Vagina (tissue), 2 donors: ENCODE data around the gene PLEKHM1. TPM values are rescaled to one million over a fixed set of nuclear protein-coding genes. Genes with fewer than 3 reads are reported as not detected.
A peak's percentile ranks its signal among the peaks of the same experiment; 100 is the strongest.
"Not testable (repeated sequence)": the region's sequence is repeated elsewhere in the genome, so short reads cannot be mapped to it uniquely, and the experiment has no call there.

ENCODE experiments used
- DNase-seq, 2 donors: peaks; one replicate each; pipeline ENCODE4 v3.0.0-alpha.2; 2017; ENCODE audit errors: extremely low spot score in 2 of 2
- H3K27ac ChIP-seq: fragments of 200-600 bp; sonication (generic); one replicate; pipeline ENCODE4 v1.5.1; 2019
- H3K27me3 ChIP-seq: fragments of 200-600 bp; sonication (generic); one replicate; pipeline ENCODE4 v1.5.1; 2019
- H3K36me3 ChIP-seq, 2 donors: fragments of 200-600 bp; sonication (generic); one replicate each; pipeline ENCODE4 v1.5.1; 2017 to 2019
- H3K4me1 ChIP-seq: fragments of 200-600 bp; sonication (generic); one replicate; pipeline ENCODE4 v1.5.1; 2019
- H3K4me3 ChIP-seq, 2 donors: fragments of 200-600 bp; sonication (generic); 1 replicate in 1 of 2; 2 replicates in 1 of 2; pipeline ENCODE4 v1.5.1; 2016 to 2019
- H3K9me3 ChIP-seq: fragments of 200-600 bp; sonication (generic); one replicate; pipeline ENCODE4 v1.5.1; 2019
- CTCF ChIP-seq, 3 experiments: fragments of 450-650 bp in 2 of 3; fragments of 200-600 bp in 1 of 3; sonication (generic) in 1 of 3; IDR thresholded peaks; one replicate each; pipeline ENCODE4 v1.5.1; 2017 to 2019; ENCODE audit warnings: antibody characterized with exemption in 3 of 3, mild to moderate bottlenecking in 2 of 3, moderate library complexity in 2 of 3
- POLR2A ChIP-seq, 2 donors: fragments of 450-650 bp; IDR thresholded peaks; one replicate each; pipeline ENCODE4 v1.6.1; 2017; ENCODE audit warnings: antibody characterized with exemption in 2 of 2, mild to moderate bottlenecking in 2 of 2, moderate library complexity in 2 of 2
- POLR2AphosphoS5 ChIP-seq, 2 donors: sonication (generic); formaldehyde crosslinking; IDR thresholded peaks; one replicate each; pipeline ENCODE4 v1.9.0; 2017; ENCODE audit warnings: antibody characterized with exemption in 2 of 2, mild to moderate bottlenecking in 2 of 2, low read depth in 1 of 2; ENCODE audit not compliant: insufficient read depth in 1 of 2
- intact Hi-C: fragments of 100-400 bp; cut with DNase I; formaldehyde crosslinking; loops from one replicate; pipeline ENCODE4 v1.15.1; 2023
- total RNA-seq: library from RNA; depleted of rRNA; stranded (reverse); fragments of >200 nt; gene quantifications from one replicate; pipeline ENCODE4 v1.2.3, GENCODE V29; 2016

PLEKHM1 gene
- total RNA-seq, 1 donor from 2014 or later, result 93.1 TPM

DNA sequence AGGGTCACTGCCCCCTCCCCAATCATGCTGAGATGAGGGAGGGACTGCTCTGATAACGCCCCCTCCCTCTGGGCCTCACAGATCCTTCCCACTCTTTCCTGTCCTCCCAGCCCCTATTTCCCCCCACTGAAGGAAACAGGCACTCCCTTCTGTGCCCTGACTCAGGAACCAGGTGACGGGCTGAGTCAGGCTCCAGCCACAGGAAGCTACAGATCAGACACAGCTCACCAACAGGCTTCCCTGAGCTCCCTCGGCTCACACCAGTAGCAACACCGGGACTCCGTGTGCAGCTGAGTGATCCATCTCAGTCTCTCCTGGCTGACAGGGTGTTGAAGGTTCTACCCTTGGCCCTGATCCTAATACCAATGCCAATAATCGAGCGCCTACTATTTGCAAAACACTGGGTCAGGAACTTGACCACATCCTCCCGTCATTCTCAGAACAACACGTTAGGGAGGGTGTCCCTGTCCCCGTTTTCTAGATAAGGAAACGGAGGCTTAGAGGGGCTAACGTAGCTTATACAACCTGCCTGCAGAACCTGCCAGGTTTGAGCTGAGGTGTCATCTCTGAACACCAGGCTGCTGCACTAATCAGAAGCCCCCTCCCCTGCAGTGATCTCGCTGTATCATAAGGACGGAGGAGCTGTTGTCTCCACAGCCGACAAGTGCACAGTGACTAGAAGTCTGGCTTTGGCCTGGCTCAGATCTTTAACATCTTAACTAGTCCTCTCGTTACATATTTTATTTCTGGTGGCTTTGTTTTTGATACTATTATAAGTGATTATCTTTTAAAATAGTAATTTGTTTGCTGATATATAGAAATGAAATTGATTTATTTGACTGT, 44.4 kb downstream of the PLEKHM1 start:
- H3K36me3 ChIP-seq, intact Hi-C loops, H3K4me1 ChIP-seq, H3K4me3 ChIP-seq, DNase-seq, H3K9me3 ChIP-seq, H3K27ac ChIP-seq, H3K27me3 ChIP-seq: not testable (repeated sequence)
- TF ChIP-seq POLR2AphosphoS5 (IDR thresholded peaks at IDR 0.05; ENCODE audit: insufficient read depth in 1 of 2, low read depth in 1 of 2), result peak; percentile 33 to 62

DNA sequence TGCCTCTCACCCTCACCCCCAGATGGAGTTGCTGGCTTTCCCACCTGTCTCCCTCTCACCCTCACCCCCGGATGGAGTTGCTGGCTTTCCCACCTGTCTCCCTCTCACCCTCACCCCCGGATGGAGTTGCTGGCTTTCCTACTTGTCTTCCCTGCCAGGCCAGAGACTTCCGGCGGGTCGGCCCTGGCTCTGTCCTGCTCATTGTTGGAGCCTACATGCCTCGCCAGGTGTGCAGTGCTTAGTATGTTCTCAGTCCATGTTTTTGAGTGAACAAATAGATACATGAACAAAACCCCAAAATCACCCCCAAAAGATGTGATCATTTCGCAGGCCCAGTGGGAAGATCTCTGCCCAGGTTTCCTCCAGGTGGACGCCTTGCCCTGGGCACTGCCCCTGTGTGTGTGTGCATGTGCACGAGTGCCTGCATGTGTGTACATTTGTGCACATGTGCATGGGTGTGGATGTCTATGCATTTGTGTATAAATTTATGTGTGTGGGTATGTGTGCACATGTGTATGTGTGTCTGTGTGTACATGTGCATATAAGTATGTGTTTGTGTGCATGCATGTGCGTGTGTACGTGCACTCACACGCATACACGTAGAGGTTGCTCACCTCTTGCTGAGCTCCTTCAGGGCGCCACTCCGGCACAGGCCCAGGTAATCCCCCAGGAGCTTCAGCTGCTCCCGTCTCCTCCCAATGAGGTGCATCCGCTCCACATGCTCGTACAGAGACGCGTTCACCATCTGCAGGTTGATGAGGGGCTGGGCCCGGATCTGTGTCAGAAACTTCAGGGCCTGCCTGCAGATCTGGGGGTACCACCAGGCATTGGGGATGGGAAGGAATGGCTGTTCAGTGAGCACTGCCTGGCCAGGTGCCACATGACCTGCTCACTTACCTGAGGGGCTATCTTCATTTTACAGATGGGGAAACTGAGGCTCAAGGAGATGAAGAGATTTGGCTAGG, 45.4 kb downstream of the PLEKHM1 start:
- H3K36me3 ChIP-seq, H3K27ac ChIP-seq, H3K27me3 ChIP-seq, DNase-seq, intact Hi-C loops, H3K9me3 ChIP-seq, H3K4me3 ChIP-seq: not testable (repeated sequence)
- peaks cover 17% of the 10 kb centered on the region for H3K4me1 ChIP-seq

GRCh38 chr17:45444301-45444700, 46.2 kb downstream of the PLEKHM1 start:
- peaks cover 0 to 14% of the 10 kb centered on the region in 2 donors for H3K36me3 ChIP-seq
- intact Hi-C loops, DNase-seq, H3K27ac ChIP-seq, H3K27me3 ChIP-seq, H3K4me3 ChIP-seq, H3K9me3 ChIP-seq: not testable (repeated sequence)
- peaks cover 22% of the 10 kb centered on the region for H3K4me1 ChIP-seq

GRCh38 chr17:45443371-45444260, 46.9 kb downstream of the PLEKHM1 start:
- H3K4me3 ChIP-seq, intact Hi-C loops, H3K9me3 ChIP-seq, DNase-seq, H3K27ac ChIP-seq, H3K27me3 ChIP-seq: not testable (repeated sequence)
- Histone ChIP-seq H3K36me3 (peaks cover 0 to 19% of the 10 kb centered on the region in 2 donors), H3K4me1 (peaks cover 22% of the 10 kb centered on the region)

DNA sequence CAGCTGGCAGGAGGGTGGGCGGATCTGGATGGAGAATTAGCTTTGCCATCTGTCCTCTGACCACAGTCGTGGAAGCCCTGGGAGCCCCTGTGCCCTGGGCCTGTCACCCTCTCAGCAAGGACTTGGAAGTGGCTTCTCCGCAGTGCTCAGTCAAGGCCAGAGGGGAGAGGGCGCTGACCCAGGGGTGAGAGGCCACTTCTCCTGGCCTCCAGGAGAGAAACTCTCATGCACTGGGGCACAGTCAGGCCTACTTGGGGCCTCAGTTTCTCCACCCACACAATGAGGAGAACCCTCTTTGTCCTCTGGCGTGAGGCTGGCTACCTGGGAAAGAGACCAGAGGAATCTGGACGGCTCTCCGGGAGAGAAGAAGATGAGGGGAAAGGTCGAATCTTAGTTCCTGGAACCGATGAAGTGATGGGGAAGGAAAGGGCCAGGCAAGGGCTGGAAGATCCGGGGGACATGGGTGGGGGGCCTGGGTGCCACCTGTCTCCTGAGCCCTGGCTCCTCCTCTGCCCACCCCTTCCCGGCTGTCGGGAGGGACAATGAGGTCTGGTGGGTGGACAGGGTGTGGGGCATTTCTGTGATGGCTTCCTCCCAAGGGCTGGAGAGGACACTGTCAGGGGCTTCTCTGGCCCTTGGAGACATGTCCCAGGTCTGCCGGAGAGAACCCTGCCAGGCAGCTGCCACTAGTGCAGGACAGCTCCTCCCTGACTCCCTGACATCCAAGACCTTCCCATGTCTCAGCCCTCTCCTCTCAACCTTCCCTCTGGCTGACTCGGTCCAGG, 48.8 kb downstream of the PLEKHM1 start:
- no peak for TF ChIP-seq POLR2A (IDR thresholded peaks at IDR 0.05)
- TF ChIP-seq CTCF (IDR thresholded peaks at IDR 0.05), result no peak
- TF ChIP-seq POLR2AphosphoS5 (IDR thresholded peaks at IDR 0.05; ENCODE audit: insufficient read depth in 1 of 2, low read depth in 1 of 2), result no peak
- H3K9me3 ChIP-seq, result no peaks in the 10 kb centered on the region
- H3K36me3 ChIP-seq, result peaks cover 0 to 38% of the 10 kb centered on the region in 2 donors
- no peak overlapping the region for H3K4me3 ChIP-seq
- H3K27ac ChIP-seq, result no peak overlapping the region
- H3K27me3 ChIP-seq, result no peaks in the 10 kb centered on the region
- DNase-seq, result no peak
- H3K4me1 ChIP-seq, result peaks cover 14% of the 10 kb centered on the region
- intact Hi-C loops, result no loop called here

DNA sequence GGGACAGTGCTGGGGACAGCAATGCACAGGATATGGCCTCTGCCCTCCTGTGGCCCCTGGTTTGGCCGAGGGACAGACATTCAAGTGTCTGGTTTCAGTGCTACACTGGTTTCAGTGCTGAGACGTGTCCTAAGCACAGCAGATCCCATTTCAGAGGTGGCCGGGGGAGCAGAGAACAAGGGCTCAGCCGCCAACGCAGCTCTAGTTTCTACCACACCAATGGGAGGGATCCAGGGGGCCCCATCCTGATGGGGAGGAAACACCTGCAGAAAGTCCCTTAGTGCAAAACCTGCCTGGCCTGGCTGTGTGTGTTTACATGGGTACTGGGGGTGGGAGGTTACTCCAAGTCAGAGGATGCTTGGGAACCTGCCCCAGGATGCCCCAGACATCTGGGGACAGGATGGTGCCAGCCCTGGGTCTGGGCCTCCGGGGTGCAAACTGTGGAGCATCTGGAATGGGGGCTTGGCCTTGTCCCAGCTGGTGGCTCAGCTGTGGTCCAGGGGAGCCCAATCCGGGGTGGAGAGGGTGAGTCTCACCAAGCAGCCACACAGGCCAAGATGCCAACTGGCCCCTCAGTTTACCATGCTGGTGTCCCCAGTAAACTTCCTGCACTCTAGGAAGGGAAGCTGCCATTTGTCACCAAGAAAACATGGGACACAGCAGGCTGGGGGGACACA, 49.5 kb downstream of the PLEKHM1 start:
- peaks cover 0 to 41% of the 10 kb centered on the region in 2 donors for H3K36me3 ChIP-seq

More for the DNA sequence above, 49.5 kb downstream of the PLEKHM1 start:
- H3K27ac ChIP-seq, result peak overlapping the region; percentile 33
- H3K4me3 ChIP-seq, H3K27me3 ChIP-seq, H3K9me3 ChIP-seq, intact Hi-C loops, DNase-seq: not testable (repeated sequence)
- peaks cover 14% of the 10 kb centered on the region for H3K4me1 ChIP-seq
